ENCODE measurements around the gene VAMP2. TPM values are rescaled to one million over a fixed set of nuclear protein-coding genes. Genes with fewer than 3 reads are reported as not detected.
A peak's percentile ranks its signal among the peaks of the same experiment; 100 is the strongest.

VAMP2 gene
- total and polyA plus RNA-seq, 9 of the 15 experiments (the other 6 are each of a cell fraction or from before 2014, with no cell fraction given), result 2.3 to 31.8 (median 6.0) TPM

DNA sequence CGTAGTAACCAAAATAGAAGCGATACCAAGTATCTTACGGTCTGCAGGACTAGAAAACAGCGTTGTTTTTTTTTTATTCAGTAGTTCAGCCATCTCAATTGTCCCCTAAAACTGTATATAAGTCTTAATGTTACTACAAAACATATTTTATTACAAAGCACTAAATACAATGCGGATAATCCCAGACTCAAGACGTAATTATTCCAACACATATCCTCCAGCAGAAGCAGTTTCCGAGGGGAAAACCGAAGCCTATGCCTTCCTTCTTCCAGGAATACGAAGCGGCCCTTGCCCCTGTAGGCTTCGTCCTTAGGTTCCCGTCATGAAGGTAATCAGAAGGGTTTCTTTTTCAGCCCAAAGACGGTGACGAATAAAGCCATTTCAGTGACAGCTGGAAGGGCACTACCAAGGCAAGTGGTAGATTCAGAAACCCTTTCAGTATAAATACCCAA, 11.1 kb upstream of the VAMP2 start:
- no peaks in the 10 kb centered on the region for H3K36me3 ChIP-seq (ENCODE audit: control insufficient read depth, insufficient read depth, low read length)
- no peaks in the 10 kb centered on the region; the same call in 1 of the 2 replicates for H4K20me1 ChIP-seq (replicated peaks; ENCODE audit: control insufficient read depth, insufficient read depth, low read length)
- ChIA-PET POLR2A (interaction anchor here (0.5 to 4.7 kb wide), 33 partner anchors 10 to 689 kb away, joined by 3 to 105 read pairs (median 6); partner anchors contain the start of genes AURKB, BORCS6, HES7 and MPDU1), CTCF (ENCODE audit: low intra/inter-chr PET ratio) (no interaction called here)
- H3K9me1 ChIP-seq (ENCODE audit: control insufficient read depth, insufficient read depth, low read length), result no peaks in the 10 kb centered on the region
- H3K27ac ChIP-seq (ENCODE audit: extremely low read depth, low read depth, low read length), result peak overlapping the region; percentile 99
- no peaks in the 10 kb centered on the region for H3K27me3 ChIP-seq (ENCODE audit: control insufficient read depth in 2 of 2, insufficient read depth in 2 of 2, low read length in 2 of 2)
- 2% methylated on average over 14 of the region's 14 CpGs for WGBS (ENCODE audit: insufficient coverage, low coverage, missing lambda C conversion rate)
- in situ Hi-C loops (cut with MboI) (no loop called here), intact Hi-C loops (cut with micrococcal nuclease) (loop anchor here (5.0 kb wide), 2 partner anchors 37 to 52 kb away; partner anchors contain the start of gene HES7)
- FAIRE-seq (peak; percentile 19), ATAC-seq (no peak), DNase-seq (ENCODE audit: extremely low read depth in 1 of 4, low spot score in 3 of 4) (no peak)
- peaks cover 23 to 56% of the 10 kb centered on the region in 2 experiments; a peak in 4 of 5 replicates for H3K4me1 ChIP-seq (replicated peaks in 1 of 2; ENCODE audit: control insufficient read depth in 2 of 2, insufficient read depth in 2 of 2, low read length in 2 of 2)
- H3K4me3 ChIP-seq, result peak overlapping the region; percentile 27
- H3K9me3 ChIP-seq (replicated peaks; ENCODE audit: control insufficient read depth, insufficient read depth, low read depth, low read length), result no peaks in the 10 kb centered on the region
- H3K79me2 ChIP-seq (ENCODE audit: control insufficient read depth, insufficient read depth, low read length), result peaks cover 10% of the 10 kb centered on the region
- peak overlapping the region; percentile 83 to 84; a peak in 3 of 4 replicates for H3K9ac ChIP-seq (ENCODE audit: insufficient read depth in 1 of 2, low read depth in 2 of 2, low read length in 2 of 2)
- peak overlapping the region; percentile 49 for H2AFZ ChIP-seq (ENCODE audit: low read depth, low read length)
- no TSS peak for BruUV-seq (replicated peaks)
- peak overlapping the region; percentile 84 for H3K4me2 ChIP-seq (ENCODE audit: insufficient read depth, low read length)
- TF ChIP-seq, protein P1, sequence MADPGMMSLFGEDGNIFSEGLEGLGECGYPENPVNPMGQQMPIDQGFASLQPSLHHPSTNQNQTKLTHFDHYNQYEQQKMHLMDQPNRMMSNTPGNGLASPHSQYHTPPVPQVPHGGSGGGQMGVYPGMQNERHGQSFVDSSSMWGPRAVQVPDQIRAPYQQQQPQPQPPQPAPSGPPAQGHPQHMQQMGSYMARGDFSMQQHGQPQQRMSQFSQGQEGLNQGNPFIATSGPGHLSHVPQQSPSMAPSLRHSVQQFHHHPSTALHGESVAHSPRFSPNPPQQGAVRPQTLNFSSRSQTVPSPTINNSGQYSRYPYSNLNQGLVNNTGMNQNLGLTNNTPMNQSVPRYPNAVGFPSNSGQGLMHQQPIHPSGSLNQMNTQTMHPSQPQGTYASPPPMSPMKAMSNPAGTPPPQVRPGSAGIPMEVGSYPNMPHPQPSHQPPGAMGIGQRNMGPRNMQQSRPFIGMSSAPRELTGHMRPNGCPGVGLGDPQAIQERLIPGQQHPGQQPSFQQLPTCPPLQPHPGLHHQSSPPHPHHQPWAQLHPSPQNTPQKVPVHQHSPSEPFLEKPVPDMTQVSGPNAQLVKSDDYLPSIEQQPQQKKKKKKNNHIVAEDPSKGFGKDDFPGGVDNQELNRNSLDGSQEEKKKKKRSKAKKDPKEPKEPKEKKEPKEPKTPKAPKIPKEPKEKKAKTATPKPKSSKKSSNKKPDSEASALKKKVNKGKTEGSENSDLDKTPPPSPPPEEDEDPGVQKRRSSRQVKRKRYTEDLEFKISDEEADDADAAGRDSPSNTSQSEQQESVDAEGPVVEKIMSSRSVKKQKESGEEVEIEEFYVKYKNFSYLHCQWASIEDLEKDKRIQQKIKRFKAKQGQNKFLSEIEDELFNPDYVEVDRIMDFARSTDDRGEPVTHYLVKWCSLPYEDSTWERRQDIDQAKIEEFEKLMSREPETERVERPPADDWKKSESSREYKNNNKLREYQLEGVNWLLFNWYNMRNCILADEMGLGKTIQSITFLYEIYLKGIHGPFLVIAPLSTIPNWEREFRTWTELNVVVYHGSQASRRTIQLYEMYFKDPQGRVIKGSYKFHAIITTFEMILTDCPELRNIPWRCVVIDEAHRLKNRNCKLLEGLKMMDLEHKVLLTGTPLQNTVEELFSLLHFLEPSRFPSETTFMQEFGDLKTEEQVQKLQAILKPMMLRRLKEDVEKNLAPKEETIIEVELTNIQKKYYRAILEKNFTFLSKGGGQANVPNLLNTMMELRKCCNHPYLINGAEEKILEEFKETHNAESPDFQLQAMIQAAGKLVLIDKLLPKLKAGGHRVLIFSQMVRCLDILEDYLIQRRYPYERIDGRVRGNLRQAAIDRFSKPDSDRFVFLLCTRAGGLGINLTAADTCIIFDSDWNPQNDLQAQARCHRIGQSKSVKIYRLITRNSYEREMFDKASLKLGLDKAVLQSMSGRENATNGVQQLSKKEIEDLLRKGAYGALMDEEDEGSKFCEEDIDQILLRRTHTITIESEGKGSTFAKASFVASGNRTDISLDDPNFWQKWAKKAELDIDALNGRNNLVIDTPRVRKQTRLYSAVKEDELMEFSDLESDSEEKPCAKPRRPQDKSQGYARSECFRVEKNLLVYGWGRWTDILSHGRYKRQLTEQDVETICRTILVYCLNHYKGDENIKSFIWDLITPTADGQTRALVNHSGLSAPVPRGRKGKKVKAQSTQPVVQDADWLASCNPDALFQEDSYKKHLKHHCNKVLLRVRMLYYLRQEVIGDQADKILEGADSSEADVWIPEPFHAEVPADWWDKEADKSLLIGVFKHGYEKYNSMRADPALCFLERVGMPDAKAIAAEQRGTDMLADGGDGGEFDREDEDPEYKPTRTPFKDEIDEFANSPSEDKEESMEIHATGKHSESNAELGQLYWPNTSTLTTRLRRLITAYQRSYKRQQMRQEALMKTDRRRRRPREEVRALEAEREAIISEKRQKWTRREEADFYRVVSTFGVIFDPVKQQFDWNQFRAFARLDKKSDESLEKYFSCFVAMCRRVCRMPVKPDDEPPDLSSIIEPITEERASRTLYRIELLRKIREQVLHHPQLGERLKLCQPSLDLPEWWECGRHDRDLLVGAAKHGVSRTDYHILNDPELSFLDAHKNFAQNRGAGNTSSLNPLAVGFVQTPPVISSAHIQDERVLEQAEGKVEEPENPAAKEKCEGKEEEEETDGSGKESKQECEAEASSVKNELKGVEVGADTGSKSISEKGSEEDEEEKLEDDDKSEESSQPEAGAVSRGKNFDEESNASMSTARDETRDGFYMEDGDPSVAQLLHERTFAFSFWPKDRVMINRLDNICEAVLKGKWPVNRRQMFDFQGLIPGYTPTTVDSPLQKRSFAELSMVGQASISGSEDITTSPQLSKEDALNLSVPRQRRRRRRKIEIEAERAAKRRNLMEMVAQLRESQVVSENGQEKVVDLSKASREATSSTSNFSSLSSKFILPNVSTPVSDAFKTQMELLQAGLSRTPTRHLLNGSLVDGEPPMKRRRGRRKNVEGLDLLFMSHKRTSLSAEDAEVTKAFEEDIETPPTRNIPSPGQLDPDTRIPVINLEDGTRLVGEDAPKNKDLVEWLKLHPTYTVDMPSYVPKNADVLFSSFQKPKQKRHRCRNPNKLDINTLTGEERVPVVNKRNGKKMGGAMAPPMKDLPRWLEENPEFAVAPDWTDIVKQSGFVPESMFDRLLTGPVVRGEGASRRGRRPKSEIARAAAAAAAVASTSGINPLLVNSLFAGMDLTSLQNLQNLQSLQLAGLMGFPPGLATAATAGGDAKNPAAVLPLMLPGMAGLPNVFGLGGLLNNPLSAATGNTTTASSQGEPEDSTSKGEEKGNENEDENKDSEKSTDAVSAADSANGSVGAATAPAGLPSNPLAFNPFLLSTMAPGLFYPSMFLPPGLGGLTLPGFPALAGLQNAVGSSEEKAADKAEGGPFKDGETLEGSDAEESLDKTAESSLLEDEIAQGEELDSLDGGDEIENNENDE (IDR thresholded peaks at IDR 0.05; ENCODE audit: low read depth, low read length), result peak; percentile 96
- TF ChIP-seq, protein P2, sequence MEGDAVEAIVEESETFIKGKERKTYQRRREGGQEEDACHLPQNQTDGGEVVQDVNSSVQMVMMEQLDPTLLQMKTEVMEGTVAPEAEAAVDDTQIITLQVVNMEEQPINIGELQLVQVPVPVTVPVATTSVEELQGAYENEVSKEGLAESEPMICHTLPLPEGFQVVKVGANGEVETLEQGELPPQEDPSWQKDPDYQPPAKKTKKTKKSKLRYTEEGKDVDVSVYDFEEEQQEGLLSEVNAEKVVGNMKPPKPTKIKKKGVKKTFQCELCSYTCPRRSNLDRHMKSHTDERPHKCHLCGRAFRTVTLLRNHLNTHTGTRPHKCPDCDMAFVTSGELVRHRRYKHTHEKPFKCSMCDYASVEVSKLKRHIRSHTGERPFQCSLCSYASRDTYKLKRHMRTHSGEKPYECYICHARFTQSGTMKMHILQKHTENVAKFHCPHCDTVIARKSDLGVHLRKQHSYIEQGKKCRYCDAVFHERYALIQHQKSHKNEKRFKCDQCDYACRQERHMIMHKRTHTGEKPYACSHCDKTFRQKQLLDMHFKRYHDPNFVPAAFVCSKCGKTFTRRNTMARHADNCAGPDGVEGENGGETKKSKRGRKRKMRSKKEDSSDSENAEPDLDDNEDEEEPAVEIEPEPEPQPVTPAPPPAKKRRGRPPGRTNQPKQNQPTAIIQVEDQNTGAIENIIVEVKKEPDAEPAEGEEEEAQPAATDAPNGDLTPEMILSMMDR (IDR thresholded peaks at IDR 0.05 in 2 of 3, conservative IDR thresholded peaks at IDR 0.05 in 1 of 3; ENCODE audit: insufficient read depth in 2 of 3, low read depth in 1 of 3, low read length in 3 of 3), result 0 out of 6 replicates have a peak, but pooled peaks of 1 of the 3 experiments have one; percentile 14
